SK-N-SH treated with all-trans-retinoic acid at 6 μM for 48 hours (cell line): ENCODE measurements around the gene AP1G2.

ENCODE experiments used
- ATAC-seq: fragments of 200-7000 bp; cut with Tn5 transposase; 3 replicates; pipeline ENCODE4 v1.9.1; 2020; ENCODE audit warnings: mild to moderate bottlenecking, moderate library complexity
- CREB5 ChIP-seq: fragments of 250-450 bp; sonication (Bioruptor Pico); IDR thresholded peaks from 2 replicates; pipeline ENCODE4 v1.5.1; 2020; ENCODE audit warnings: low read depth, mild to moderate bottlenecking, moderate library complexity
- CSDC2 ChIP-seq: fragments of 250-450 bp; sonication (Bioruptor Pico); IDR thresholded peaks from 2 replicates; pipeline ENCODE4 v1.5.0; 2020; ENCODE audit warnings: mild to moderate bottlenecking, moderate library complexity
- CSRNP3 ChIP-seq: fragments of 250-450 bp; sonication (Bioruptor Pico); IDR thresholded peaks from 2 replicates; pipeline ENCODE4 v1.5.1; 2021; ENCODE audit warnings: mild to moderate bottlenecking, moderate library complexity
- ESRRG ChIP-seq: fragments of 250-450 bp; sonication (Bioruptor Pico); IDR thresholded peaks from 2 replicates; pipeline ENCODE4 v1.6.1; 2021; ENCODE audit warnings: mild to moderate bottlenecking
- GLIS3 ChIP-seq: fragments of 250-450 bp; sonication (Bioruptor Pico); IDR thresholded peaks from 2 replicates; pipeline ENCODE4 v1.5.0; 2020; ENCODE audit warnings: mild to moderate bottlenecking, moderate library complexity
- ISL1 ChIP-seq: fragments of 250-450 bp; sonication (Bioruptor Pico); IDR thresholded peaks from 2 replicates; pipeline ENCODE4 v2.1.2; 2022; ENCODE audit warnings: mild to moderate bottlenecking, moderate library complexity
- OSR1 ChIP-seq: fragments of 250-450 bp; sonication (Bioruptor Pico); IDR thresholded peaks from 2 replicates; pipeline ENCODE4 v1.8.0; 2022; ENCODE audit warnings: moderate library complexity, mild to moderate bottlenecking, inconsistent platforms
- PATZ1 ChIP-seq: fragments of 250-450 bp; sonication (Bioruptor Pico); IDR thresholded peaks from 2 replicates; pipeline ENCODE4 v1.8.0; 2020; ENCODE audit warnings: mild to moderate bottlenecking, moderate library complexity, borderline replicate concordance
- POU6F1 ChIP-seq: fragments of 250-450 bp; sonication (Bioruptor Pico); IDR thresholded peaks from 2 replicates; pipeline ENCODE4 v1.8.0; 2021; ENCODE audit warnings: low read depth, mild to moderate bottlenecking, moderate library complexity, borderline replicate concordance
- PPARA ChIP-seq: fragments of 250-450 bp; sonication (Bioruptor Pico); IDR thresholded peaks from 2 replicates; pipeline ENCODE4 v1.5.0; 2020; ENCODE audit warnings: mild to moderate bottlenecking, borderline replicate concordance
- SNAI2 ChIP-seq: fragments of 250-450 bp; sonication (Bioruptor Pico); IDR thresholded peaks from 2 replicates; pipeline ENCODE4 v1.5.0; 2020; ENCODE audit warnings: mild to moderate bottlenecking, moderate library complexity
- TCF4 ChIP-seq: fragments of 250-450 bp; sonication (Bioruptor Pico); IDR thresholded peaks from 2 replicates; pipeline ENCODE4 v1.8.0; 2021; ENCODE audit warnings: mild to moderate bottlenecking, moderate library complexity, borderline replicate concordance
- TSHZ2 ChIP-seq: fragments of 250-450 bp; sonication (Bioruptor Pico); IDR thresholded peaks from 2 replicates; pipeline ENCODE4 v1.5.0; 2020; ENCODE audit warnings: mild to moderate bottlenecking, moderate library complexity
- ZC3H10 ChIP-seq: fragments of 250-450 bp; sonication (Bioruptor Pico); IDR thresholded peaks from 2 replicates; pipeline ENCODE4 v1.5.1; 2021; ENCODE audit warnings: mild to moderate bottlenecking, moderate library complexity
- ZFP3 ChIP-seq: fragments of 250-450 bp; sonication (Bioruptor Pico); IDR thresholded peaks from 2 replicates; pipeline ENCODE4 v1.5.0; 2020; ENCODE audit warnings: mild to moderate bottlenecking, moderate library complexity
- ZFP30 ChIP-seq: fragments of 450-650 bp; formaldehyde crosslinking; IDR thresholded peaks from 2 replicates; pipeline ENCODE4 v1.5.0; 2022; ENCODE audit warnings: mild to moderate bottlenecking, moderate library complexity
- ZNF565 ChIP-seq: fragments of 450-650 bp; formaldehyde crosslinking; conservative IDR thresholded peaks from 2 replicates; pipeline ENCODE4 v1.5.0; 2020; ENCODE audit warnings: low read depth, mild to moderate bottlenecking, moderate library complexity
- ZNF70 ChIP-seq: fragments of 450-650 bp; formaldehyde crosslinking; IDR thresholded peaks from 2 replicates; pipeline ENCODE4 v1.5.0; 2020; ENCODE audit warnings: mild to moderate bottlenecking, moderate library complexity
- ZNF8 ChIP-seq: fragments of 450-650 bp; formaldehyde crosslinking; IDR thresholded peaks from 2 replicates; pipeline ENCODE4 v1.5.0; 2020; ENCODE audit warnings: mild to moderate bottlenecking, moderate library complexity

The AP1G2 gene

GRCh38 chr14:23555882-23556699 is 11.5 kb downstream of the AP1G2 start, which contains the start of gene THTPA:
Gene THTPA (plus strand): TSS chr14:23556271. CDS start chr14:23556758, 487 bp downstream.
- TF ChIP-seq CSDC2 (no peak), ZC3H10 (no peak), PPARA (CRISPR knock-in tag) (no peak), CREB5 (CRISPR knock-in tag) (no peak), ZNF8 (CRISPR knock-in tag) (peak; percentile 67; the same call in 1 of the 2 replicates), POU6F1 (CRISPR knock-in tag) (no peak), SNAI2 (CRISPR knock-in tag) (no peak), ZFP30 (CRISPR knock-in tag) (no peak), ZNF565 (CRISPR knock-in tag) (peak; percentile 70; the same call in 1 of the 2 replicates), ISL1 (CRISPR knock-in tag) (no peak), TCF4 (CRISPR knock-in tag) (no peak), OSR1 (no peak)
- peak; percentile 88 for ATAC-seq

- peak; percentile 22; the same call in 2 of the 3 replicates for ATAC-seq
- TF ChIP-seq CREB5 (CRISPR knock-in tag) (no peak), ZNF70 (CRISPR knock-in tag) (no peak), ZC3H10 (no peak), ZFP3 (CRISPR knock-in tag) (no peak), ESRRG (CRISPR knock-in tag) (no peak), ZNF565 (CRISPR knock-in tag) (no peak), OSR1 (no peak)
Measured at GRCh38 chr14:23555533-23555881, 12.1 kb downstream of the AP1G2 start.

- ATAC-seq, result peak; percentile 74
- TF ChIP-seq PATZ1 (no peak), ZNF70 (CRISPR knock-in tag) (no peak), SNAI2 (CRISPR knock-in tag) (peak; percentile 97)
Measured at GRCh38 chr14:23551266-23552028, 16.1 kb downstream of the AP1G2 start, which contains the start of gene ZFHX2. Gene ZFHX2 (minus strand): TSS chr14:23551765. CDS start chr14:23535325, 16,440 bp downstream.

- TF ChIP-seq GLIS3 (CRISPR knock-in tag) (no peak), OSR1 (no peak), ZNF8 (CRISPR knock-in tag) (no peak), ZFP3 (CRISPR knock-in tag) (no peak), ZNF70 (CRISPR knock-in tag) (no peak), POU6F1 (CRISPR knock-in tag) (no peak), CSDC2 (no peak), CSRNP3 (CRISPR knock-in tag) (no peak), TSHZ2 (CRISPR knock-in tag) (no peak)
- TF ChIP-seq, all 23 proteins: peak for 0
- ATAC-seq, result peak; percentile 34
Measured at GRCh38 chr14:23550812-23551265, 16.8 kb downstream of the AP1G2 start.
